HCEC 1CT (cell line): ENCODE data around the gene CEACAM19.
"Not testable (repeated sequence)": the region's sequence is repeated elsewhere in the genome, so short reads cannot be mapped to it uniquely, and the experiment has no call there.

Experiments used
- DNase-seq: peaks from one replicate; pipeline ENCODE4 v3.0.0-alpha.2; 2017

The CEACAM19 gene

DNA sequence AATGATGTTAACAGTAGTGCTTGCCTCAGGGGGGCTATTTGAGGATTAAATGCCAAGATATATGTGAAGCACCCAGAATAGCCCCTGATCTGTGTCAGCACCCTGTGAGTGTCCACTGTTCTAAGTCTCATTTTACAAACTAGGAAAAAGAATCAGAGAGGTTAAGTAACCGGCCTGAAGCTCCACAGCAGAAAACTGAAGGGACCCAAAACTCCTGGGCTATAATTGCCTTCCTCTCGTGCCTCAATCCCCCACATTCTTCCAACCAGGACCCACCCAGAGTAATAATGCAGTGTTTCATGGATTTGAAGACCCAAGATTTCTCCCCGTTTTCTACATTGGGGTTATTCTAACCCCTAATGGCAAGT, 25.2 kb upstream of the CEACAM19 start:
- DNase-seq, result no peak

- no peak for DNase-seq
Measured at GRCh38 chr19:44647144-44647543, 24.1 kb upstream of the CEACAM19 start.

- no peak for DNase-seq
Measured at GRCh38 chr19:44648631-44649251, 22.5 kb upstream of the CEACAM19 start.

DNA sequence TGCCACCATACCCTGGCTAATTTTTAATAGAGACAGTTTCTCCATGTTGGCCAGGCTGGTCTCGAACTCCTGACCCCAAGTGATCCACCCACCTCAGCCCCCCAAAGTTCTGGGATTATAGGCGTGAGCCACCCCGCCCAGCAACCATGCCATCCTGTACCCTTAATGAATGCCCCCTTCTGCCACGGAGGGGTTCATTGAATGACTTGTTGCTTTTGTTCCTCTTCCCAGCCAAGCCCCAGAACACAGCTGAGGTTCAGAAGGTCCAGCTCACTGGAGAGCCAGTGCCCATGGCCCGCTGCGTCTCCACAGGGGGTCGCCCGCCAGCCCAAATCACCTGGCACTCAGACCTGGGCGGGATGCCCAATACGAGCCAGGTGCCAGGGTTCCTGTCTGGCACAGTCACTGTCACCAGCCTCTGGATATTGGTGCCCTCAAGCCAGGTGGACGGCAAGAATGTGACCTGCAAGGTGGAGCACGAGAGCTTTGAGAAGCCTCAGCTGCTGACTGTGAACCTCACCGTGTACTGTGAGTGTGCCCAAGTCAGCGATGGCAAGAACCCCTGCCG, 21.6 kb upstream of the CEACAM19 start:
- no peak for DNase-seq

DNA sequence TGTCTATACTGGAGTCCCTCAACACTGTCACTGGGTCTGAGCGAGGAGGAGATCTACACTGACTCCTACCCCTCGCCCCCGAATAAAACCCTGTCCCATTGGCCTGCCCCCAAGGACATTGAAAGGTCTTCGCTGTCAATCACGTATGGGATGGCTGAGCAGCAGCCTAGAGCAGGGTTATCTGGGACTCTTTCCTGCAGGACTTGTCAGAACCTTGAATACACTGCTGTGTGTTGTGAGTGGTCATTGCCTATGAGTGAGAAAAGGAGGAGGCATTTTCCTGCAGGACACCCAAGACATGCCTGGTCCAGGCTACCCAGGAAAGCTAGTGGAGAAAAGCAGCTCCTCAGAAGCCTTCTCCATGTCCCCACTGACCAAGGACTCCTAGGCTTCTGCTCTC, 17.9 kb upstream of the CEACAM19 start:
- no peak for DNase-seq

- DNase-seq, result peak; percentile 44
Measured at GRCh38 chr19:44653977-44654774, 17.1 kb upstream of the CEACAM19 start.

DNA sequence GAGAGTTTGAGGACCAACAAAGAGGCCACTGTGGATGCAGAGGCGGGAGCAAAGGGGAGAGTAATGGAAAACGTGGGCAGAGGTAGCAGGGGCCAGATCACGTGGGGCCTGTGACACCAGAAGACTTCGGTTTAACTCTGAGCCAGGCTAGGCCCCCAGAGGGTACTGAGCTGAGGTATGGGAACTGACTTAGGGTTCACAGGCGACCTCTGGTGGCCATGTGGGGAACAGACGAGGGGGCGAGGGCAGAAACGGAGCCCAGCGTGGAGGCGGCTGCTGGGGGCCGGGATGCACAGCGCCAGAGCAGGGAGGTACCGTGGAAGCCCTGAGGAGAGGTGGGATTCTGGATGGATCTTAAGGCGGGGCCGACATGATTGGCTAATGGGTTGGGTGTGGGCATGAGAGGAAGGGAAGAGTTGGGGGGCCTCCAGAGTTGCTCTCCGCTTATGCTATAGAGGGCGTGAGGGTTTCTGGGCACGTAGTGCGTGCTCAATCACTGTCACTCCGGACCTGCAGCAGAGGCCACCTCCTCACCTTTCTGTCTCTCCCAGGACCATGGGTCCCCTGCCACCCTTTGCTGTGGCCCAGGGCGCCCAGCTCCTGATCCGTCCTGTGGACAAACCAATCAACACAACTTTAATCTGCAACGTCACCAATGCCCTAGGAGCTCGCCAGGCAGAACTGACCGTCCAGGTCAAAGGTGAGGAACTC, 13.9 kb upstream of the CEACAM19 start:
- peak; percentile 23 for DNase-seq

DNA sequence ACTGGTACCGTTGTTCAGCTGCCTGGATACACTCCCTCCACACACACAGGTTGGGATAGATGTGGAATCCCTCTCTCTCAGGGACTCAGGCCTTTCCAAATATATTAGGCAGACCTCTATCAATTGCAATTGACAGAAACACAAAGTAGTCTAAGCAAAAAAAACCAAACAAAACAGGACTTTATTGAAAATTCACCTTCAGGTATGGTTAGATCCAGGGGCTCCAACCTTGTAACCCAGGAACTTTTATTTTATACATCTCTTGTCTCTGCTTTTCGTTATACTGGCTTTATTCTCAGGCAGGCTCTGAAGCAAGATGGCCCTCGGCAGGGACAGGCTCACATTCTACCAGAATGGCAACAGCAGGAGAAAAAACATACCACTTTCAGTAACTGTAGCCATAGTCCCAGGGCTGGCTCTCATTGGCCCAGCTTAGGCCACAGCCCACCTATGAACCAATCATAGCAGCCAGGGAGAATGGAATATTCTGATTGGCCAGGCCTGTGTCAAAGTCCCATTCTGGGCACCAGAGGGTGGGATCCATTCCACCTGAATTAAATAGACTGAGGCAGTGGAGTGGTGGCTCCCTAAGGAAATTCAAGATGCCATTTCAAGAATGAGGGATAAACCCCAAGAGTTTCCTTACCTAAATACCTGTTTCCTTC, 13.1 kb upstream of the CEACAM19 start:
- no peak for DNase-seq

- DNase-seq, result no peak
Measured at GRCh38 chr19:44660081-44660480, 11.2 kb upstream of the CEACAM19 start.

- DNase-seq, result no peak
Measured at GRCh38 chr19:44661205-44661604, 10.1 kb upstream of the CEACAM19 start.

GRCh38 chr19:44661904-44662303, 9.4 kb upstream of the CEACAM19 start:
- no peak for DNase-seq

DNA sequence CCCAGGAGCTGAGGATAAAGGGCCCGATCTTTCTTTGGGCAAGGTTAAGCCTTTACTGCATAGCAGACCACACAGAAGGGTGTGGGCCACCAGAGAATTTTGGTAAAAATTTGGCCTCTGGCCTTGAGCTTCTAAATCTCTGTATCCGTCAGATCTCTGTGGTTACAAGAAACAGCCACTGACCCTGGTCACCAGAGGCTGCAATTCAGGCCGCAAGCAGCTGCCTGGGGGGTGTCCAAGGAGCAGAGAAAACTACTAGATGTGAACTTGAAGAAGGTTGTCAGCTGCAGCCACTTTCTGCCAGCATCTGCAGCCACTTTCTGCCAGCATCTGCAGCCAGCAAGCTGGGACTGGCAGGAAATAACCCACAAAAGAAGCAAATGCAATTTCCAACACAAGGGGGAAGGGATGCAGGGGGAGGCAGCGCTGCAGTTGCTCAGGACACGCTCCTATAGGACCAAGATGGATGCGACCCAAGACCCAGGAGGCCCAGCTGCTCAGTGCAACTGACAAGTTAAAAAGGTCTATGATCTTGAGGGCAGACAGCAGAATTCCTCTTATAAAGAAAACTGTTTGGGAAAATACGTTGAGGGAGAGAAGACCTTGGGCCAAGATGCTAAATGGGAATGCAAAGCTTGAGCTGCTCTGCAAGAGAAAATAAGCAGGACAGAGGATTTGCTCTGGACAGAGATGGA, 8.4 kb upstream of the CEACAM19 start:
- no peak for DNase-seq

- no peak for DNase-seq
Measured at GRCh38 chr19:44663996-44664395, 7.3 kb upstream of the CEACAM19 start.

GRCh38 chr19:44664976-44665375, 6.3 kb upstream of the CEACAM19 start:
- no peak for DNase-seq

- DNase-seq, result no peak
Measured at GRCh38 chr19:44666852-44667556, 4.3 kb upstream of the CEACAM19 start.

- no peak for DNase-seq
Measured at GRCh38 chr19:44668985-44669764, 2.1 kb upstream of the CEACAM19 start.

- DNase-seq, result not testable (repeated sequence)
Measured at GRCh38 chr19:44670027-44670426, 1.3 kb upstream of the CEACAM19 start.

GRCh38 chr19:44672226-44672625, 944 bp downstream of the CEACAM19 start:
- no peak for DNase-seq

DNA sequence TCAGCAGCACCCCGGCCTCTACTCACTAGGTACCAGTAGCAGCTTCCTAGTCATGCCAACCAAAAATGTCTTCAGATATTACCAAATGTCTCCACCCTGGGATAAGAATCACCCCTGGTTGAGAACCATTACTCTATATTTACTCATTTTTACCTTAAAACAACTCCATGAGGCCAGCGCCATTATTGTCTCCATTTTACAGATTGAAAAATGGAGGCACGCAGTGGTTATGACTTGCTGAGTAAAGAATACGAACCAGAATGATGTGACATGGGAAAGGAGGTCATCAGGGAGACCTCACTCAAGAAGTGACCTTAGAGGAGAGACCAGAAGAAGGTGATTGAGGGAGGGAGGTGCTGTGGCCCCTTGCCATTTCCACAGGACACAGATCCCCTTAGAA, 2.2 kb downstream of the CEACAM19 start:
- DNase-seq, result no peak

- DNase-seq, result no peak
Measured at GRCh38 chr19:44675521-44675920, 4.2 kb downstream of the CEACAM19 start.
